Measurements from ENCODE around the gene RPAP3. TPM values are rescaled to one million over a fixed set of nuclear protein-coding genes. Genes with fewer than 3 reads are reported as not detected.

Gene RPAP3
- polyA plus RNA-seq, 4 donors, result 8.7 to 25.6 (median 14.4) TPM

DNA sequence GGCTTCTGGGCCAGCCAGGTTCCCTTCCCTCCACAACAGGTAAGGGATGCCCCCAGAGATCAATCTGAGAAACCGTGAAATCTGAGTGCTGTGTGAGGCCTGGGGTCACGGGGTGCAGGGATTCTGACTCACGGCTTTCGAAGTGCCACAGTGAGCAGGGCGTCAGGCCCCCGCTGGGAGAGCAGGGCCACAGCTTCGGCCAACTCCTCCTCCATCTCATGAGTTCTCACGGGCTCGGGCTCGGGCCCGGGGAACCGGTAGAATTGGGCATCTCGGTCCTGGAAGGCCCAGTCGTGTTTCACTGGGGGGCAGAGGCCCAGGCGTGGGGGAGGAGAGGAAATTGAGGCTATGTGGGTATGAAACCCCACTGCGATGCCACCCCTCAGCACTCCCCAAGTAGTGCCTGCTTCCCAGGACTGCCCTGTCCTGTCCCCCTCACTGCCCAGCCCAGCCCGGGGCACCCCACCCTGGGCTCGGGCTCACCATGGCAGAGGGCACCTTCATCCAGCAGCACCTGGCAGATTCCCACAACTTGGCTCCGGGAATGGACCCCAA lies 45.2 kb upstream of the RPAP3 start:
- peaks cover 0 to 18% (median 0%) of the 10 kb centered on the region in 3 donors for H3K36me3 ChIP-seq (ENCODE audit: control insufficient read depth in 3 of 3, insufficient read depth in 2 of 3, low read depth in 1 of 3, low read length in 3 of 3)
- H3K27me3 ChIP-seq (ENCODE audit: control insufficient read depth in 3 of 3, insufficient read depth in 3 of 3, low read length in 3 of 3), result no peaks in the 10 kb centered on the region
- H3K4me3 ChIP-seq (ENCODE audit: low read depth in 1 of 3, low read length in 3 of 3), result no peak overlapping the region
- 83 to 88% (median 84%) methylated on average over 18 to 19 of the region's 19 CpGs for WGBS, 3 donors
- DNase-seq, result no peak
- no peak for FAIRE-seq
- no peaks in the 10 kb centered on the region for H3K9me3 ChIP-seq (ENCODE audit: control insufficient read depth in 2 of 2, insufficient read depth in 1 of 2, low read depth in 1 of 2, low read length in 1 of 2)
- H3K27ac ChIP-seq (ENCODE audit: low read depth in 1 of 3, low read length in 2 of 3), result no peak overlapping the region
- peaks cover 0 to 8% (median 7%) of the 10 kb centered on the region in 3 donors for H3K4me1 ChIP-seq (ENCODE audit: control insufficient read depth in 3 of 3, insufficient read depth in 2 of 3, low read depth in 1 of 3, low read length in 2 of 3)

DNA sequence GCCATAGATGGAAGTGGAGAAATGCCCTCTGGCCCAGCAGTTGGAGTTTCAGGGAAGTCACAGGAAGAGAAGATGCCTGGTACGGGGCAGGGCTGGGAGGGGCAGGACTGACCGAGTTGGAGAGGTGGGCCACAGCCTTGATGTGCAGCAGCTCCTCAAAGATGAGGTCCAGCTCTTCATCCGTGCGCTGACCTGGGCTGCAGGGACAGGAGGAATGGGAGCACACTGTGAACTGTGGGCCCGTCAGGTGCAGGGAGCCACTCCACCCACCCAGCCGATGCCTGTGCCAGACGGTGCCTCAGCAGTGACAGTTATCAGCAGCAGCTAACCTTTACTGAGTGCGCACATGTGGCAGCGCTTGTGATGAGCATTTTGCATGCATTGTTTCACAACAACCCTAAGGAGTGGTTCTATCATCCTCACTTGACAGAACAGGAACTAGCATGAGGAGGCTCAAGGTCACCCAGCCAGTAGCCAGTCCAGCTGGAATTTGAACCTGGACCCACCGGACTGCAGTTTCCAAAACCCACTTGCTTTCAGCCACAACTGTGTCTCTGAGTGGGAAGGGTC lies 44.5 kb upstream of the RPAP3 start:
- Histone ChIP-seq H3K27ac (ENCODE audit: low read depth in 1 of 3, low read length in 2 of 3) (no peak overlapping the region), H3K4me3 (ENCODE audit: low read depth in 1 of 3, low read length in 3 of 3) (no peak overlapping the region), H3K36me3 (ENCODE audit: control insufficient read depth in 3 of 3, insufficient read depth in 2 of 3, low read depth in 1 of 3, low read length in 3 of 3) (peaks cover 0 to 18% (median 0%) of the 10 kb centered on the region in 3 donors), H3K4me1 (ENCODE audit: control insufficient read depth in 3 of 3, insufficient read depth in 2 of 3, low read depth in 1 of 3, low read length in 2 of 3) (peaks cover 0 to 8% (median 7%) of the 10 kb centered on the region in 3 donors), H3K27me3 (ENCODE audit: control insufficient read depth in 3 of 3, insufficient read depth in 3 of 3, low read length in 3 of 3) (no peaks in the 10 kb centered on the region), H3K9me3 (ENCODE audit: control insufficient read depth in 2 of 2, insufficient read depth in 1 of 2, low read depth in 1 of 2, low read length in 1 of 2) (no peaks in the 10 kb centered on the region)
- DNase-seq (no peak), FAIRE-seq (no peak)
- 39 to 76% (median 40%) methylated on average over 10 of the region's 10 CpGs for WGBS, 3 donors

DNA sequence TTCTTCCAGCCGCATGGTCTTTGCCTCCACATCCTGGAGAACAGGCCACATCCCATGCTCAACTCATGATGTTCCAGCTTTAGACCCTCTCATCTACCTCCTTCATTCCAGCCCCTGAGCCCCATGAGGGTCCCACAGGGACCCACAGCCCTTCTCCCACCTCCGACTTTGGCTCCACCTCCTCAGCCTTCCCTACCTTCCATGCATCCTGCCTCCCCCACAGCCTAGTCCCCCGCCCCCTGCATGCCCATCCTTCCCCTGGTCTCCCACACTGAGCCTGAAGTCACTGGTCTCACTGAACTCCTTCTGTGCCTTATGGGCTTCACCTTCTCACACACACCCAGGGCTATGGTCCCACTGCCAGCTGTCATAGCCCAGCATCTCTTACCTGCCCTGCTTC lies 43.1 kb upstream of the RPAP3 start:
- no peaks in the 10 kb centered on the region for H3K27me3 ChIP-seq (ENCODE audit: control insufficient read depth in 3 of 3, insufficient read depth in 3 of 3, low read length in 3 of 3)
- H3K9me3 ChIP-seq (ENCODE audit: control insufficient read depth in 2 of 2, insufficient read depth in 1 of 2, low read depth in 1 of 2, low read length in 1 of 2), result no peaks in the 10 kb centered on the region
- FAIRE-seq, result no peak
- no peak for DNase-seq
- 87 to 94% (median 93%) methylated on average over 3 of the region's 3 CpGs for WGBS, 3 donors
- peaks cover 0 to 7% (median 5%) of the 10 kb centered on the region in 3 donors for H3K4me1 ChIP-seq (ENCODE audit: control insufficient read depth in 3 of 3, insufficient read depth in 2 of 3, low read depth in 1 of 3, low read length in 2 of 3)
- H3K36me3 ChIP-seq (ENCODE audit: control insufficient read depth in 3 of 3, insufficient read depth in 2 of 3, low read depth in 1 of 3, low read length in 3 of 3), result peaks cover 0 to 15% (median 0%) of the 10 kb centered on the region in 3 donors
- H3K27ac ChIP-seq (ENCODE audit: low read depth in 1 of 3, low read length in 2 of 3), result no peak overlapping the region
- H3K4me3 ChIP-seq (ENCODE audit: low read depth in 1 of 3, low read length in 3 of 3), result no peak overlapping the region

DNA sequence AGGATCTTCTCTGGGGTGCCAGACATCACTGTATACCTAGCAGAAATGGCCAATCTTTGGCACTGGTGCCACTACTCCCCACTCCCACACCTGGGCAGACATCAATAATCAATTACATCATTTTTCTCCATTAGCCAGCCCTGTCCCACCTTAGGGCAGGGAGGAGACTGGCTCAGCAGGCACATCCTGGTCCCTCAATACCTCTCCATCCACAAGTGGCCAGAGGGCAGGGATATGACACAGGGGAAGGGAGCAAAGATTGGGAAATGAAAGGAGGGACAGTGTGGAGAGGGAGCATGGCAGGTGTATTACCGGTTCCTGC lies 42.6 kb upstream of the RPAP3 start:
- WGBS, 3 donors, result 86 to 100% (median 95%) methylated on average over 1 of the region's 1 CpG
- H3K27ac ChIP-seq (ENCODE audit: low read depth in 1 of 3, low read length in 2 of 3), result no peak overlapping the region
- H3K4me1 ChIP-seq (ENCODE audit: control insufficient read depth in 3 of 3, insufficient read depth in 2 of 3, low read depth in 1 of 3, low read length in 2 of 3), result peaks cover 0 to 7% (median 4%) of the 10 kb centered on the region in 3 donors
- DNase-seq (no peak), FAIRE-seq (no peak)
- no peaks in the 10 kb centered on the region for H3K9me3 ChIP-seq (ENCODE audit: control insufficient read depth in 2 of 2, insufficient read depth in 1 of 2, low read depth in 1 of 2, low read length in 1 of 2)
- H3K4me3 ChIP-seq (ENCODE audit: low read depth in 1 of 3, low read length in 3 of 3), result no peak overlapping the region
- H3K27me3 ChIP-seq (ENCODE audit: control insufficient read depth in 3 of 3, insufficient read depth in 3 of 3, low read length in 3 of 3), result no peaks in the 10 kb centered on the region
- peaks cover 0 to 15% (median 0%) of the 10 kb centered on the region in 3 donors for H3K36me3 ChIP-seq (ENCODE audit: control insufficient read depth in 3 of 3, insufficient read depth in 2 of 3, low read depth in 1 of 3, low read length in 3 of 3)

DNA sequence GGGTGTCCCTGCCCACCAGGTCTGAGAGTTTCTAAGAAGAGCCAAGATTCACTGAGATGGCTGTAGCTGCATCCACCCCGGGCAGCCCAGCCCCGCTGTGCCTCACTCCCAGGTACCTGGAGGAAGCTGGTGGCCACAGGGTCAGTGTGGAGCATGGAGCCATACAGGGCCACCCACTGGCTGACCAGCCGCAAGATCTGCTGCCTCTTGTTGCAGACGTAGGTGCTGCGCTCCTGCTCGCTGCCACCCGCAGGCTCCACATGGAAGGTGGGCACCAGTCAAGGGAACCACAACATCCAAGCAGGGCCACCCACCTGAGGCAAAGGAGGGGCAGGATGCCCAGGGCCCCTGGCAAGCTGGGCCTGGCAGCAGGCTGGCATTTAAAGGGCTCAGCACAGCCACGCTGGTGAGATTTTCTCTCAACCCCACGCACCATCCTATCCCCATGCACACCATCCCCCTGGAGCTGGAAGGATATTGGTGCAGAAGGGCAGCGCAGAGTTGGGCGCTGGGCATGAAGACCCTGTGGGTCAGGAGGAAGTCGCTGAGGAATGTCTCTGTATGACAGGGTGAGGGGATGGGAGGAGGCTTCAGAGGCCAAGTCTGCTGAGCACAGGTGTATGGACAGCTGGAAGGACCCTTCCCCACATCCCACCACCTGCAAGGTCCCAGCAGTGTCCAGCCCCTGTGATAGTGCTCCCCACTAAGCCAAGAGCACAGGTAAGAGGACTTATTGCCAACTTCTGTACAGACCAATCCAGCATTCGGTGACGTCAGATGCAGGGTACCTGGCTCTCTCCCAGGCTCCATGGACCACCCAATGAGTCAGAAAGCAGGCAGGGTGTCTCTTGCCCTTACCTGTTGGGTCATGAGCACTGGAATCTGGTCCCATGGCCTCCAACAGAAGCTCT lies 42.0 kb upstream of the RPAP3 start:
- peaks cover 0 to 15% (median 0%) of the 10 kb centered on the region in 3 donors for H3K36me3 ChIP-seq (ENCODE audit: control insufficient read depth in 3 of 3, insufficient read depth in 2 of 3, low read depth in 1 of 3, low read length in 3 of 3)
- FAIRE-seq (no peak), DNase-seq (no peak)
- no peaks in the 10 kb centered on the region for H3K9me3 ChIP-seq (ENCODE audit: control insufficient read depth in 2 of 2, insufficient read depth in 1 of 2, low read depth in 1 of 2, low read length in 1 of 2)
- 92 to 96% (median 94%) methylated on average over 14 of the region's 14 CpGs for WGBS, 3 donors
- no peak overlapping the region for H3K27ac ChIP-seq (ENCODE audit: low read depth in 1 of 3, low read length in 2 of 3)
- no peak overlapping the region for H3K4me3 ChIP-seq (ENCODE audit: low read depth in 1 of 3, low read length in 3 of 3)
- H3K4me1 ChIP-seq (ENCODE audit: control insufficient read depth in 3 of 3, insufficient read depth in 2 of 3, low read depth in 1 of 3, low read length in 2 of 3), result peaks cover 0 to 7% (median 0%) of the 10 kb centered on the region in 3 donors
- H3K27me3 ChIP-seq (ENCODE audit: control insufficient read depth in 3 of 3, insufficient read depth in 3 of 3, low read length in 3 of 3), result no peaks in the 10 kb centered on the region

DNA sequence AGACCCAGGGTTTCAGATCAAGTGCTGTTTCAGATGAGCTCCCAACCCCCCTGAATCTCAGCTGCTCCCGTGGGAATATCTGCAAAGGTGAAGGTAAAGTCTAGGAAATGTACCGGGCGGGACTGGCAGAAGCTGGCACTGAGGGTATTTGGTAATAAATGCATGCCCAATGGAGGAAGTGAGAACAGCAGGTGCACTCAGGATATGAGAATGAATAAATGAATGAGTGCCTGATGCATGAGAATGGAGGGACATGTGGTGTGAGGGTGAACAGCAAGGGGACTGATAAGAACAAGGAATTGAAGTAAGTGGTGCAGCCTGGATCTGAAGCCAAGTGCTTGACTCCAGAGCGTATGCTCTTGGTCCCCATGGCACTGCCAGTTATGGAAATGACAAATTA lies 41.3 kb upstream of the RPAP3 start:
- Histone ChIP-seq H3K4me1 (ENCODE audit: control insufficient read depth in 3 of 3, insufficient read depth in 2 of 3, low read depth in 1 of 3, low read length in 2 of 3) (peaks cover 0 to 7% (median 0%) of the 10 kb centered on the region in 3 donors), H3K4me3 (ENCODE audit: low read depth in 1 of 3, low read length in 3 of 3) (no peak overlapping the region), H3K9me3 (ENCODE audit: control insufficient read depth in 2 of 2, insufficient read depth in 1 of 2, low read depth in 1 of 2, low read length in 1 of 2) (no peaks in the 10 kb centered on the region), H3K27ac (ENCODE audit: low read depth in 1 of 3, low read length in 2 of 3) (no peak overlapping the region), H3K36me3 (ENCODE audit: control insufficient read depth in 3 of 3, insufficient read depth in 2 of 3, low read depth in 1 of 3, low read length in 3 of 3) (peaks cover 0 to 15% (median 0%) of the 10 kb centered on the region in 3 donors), H3K27me3 (ENCODE audit: control insufficient read depth in 3 of 3, insufficient read depth in 3 of 3, low read length in 3 of 3) (no peaks in the 10 kb centered on the region)
- 27 to 66% (median 50%) methylated on average over 4 of the region's 4 CpGs for WGBS, 3 donors
- no peak for FAIRE-seq
- DNase-seq, result no peak

DNA sequence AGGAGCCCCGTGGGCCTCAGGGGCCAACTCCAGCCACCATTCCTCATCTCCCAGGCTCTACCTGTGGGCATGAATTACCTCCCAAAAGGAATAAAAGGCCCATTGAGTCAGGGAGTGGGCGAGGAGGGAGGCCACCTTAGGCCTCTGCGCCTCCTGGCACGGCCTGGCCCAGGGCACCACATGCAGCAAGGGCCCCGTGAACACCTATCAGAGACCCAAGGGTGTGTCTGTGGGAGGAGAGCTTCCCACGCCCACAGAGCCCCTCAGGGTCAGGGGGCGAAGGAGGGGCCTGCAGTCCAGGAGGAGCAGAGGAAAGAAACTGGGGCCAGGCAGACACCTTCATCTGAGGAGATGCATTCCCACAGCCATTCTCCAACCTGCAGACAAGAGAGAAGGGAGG lies 40.7 kb upstream of the RPAP3 start:
- no peaks in the 10 kb centered on the region for H3K9me3 ChIP-seq (ENCODE audit: control insufficient read depth in 2 of 2, insufficient read depth in 1 of 2, low read depth in 1 of 2, low read length in 1 of 2)
- peaks cover 0 to 7% (median 0%) of the 10 kb centered on the region in 3 donors for H3K4me1 ChIP-seq (ENCODE audit: control insufficient read depth in 3 of 3, insufficient read depth in 2 of 3, low read depth in 1 of 3, low read length in 2 of 3)
- WGBS, 3 donors, result 55 to 76% (median 58%) methylated on average over 7 of the region's 7 CpGs
- no peak overlapping the region for H3K4me3 ChIP-seq (ENCODE audit: low read depth in 1 of 3, low read length in 3 of 3)
- H3K36me3 ChIP-seq (ENCODE audit: control insufficient read depth in 3 of 3, insufficient read depth in 2 of 3, low read depth in 1 of 3, low read length in 3 of 3), result peaks cover 0 to 15% (median 0%) of the 10 kb centered on the region in 3 donors
- FAIRE-seq (no peak), DNase-seq (no peak)
- no peaks in the 10 kb centered on the region for H3K27me3 ChIP-seq (ENCODE audit: control insufficient read depth in 3 of 3, insufficient read depth in 3 of 3, low read length in 3 of 3)
- no peak overlapping the region for H3K27ac ChIP-seq (ENCODE audit: low read depth in 1 of 3, low read length in 2 of 3)

DNA sequence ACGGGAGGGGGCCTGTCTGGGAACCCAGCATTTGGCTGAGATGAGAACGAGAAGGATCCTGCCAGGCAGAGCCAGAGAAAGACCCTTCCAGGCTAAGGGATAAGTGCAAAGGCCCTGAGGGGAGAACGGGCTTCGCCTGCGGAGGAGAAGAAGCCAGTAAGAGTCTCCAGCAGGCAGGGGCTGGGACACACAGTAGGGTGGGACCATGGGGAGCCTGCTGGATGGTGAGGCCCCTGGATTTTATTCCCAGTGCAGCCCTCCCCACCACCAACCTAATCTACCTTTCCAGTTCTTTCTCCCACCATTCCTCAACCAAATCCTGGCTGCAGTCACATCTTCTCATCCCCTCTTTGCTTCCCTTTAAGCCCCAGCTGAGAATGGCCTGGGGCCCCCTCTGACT lies 40.2 kb upstream of the RPAP3 start:
- H3K4me1 ChIP-seq (ENCODE audit: control insufficient read depth in 3 of 3, insufficient read depth in 2 of 3, low read depth in 1 of 3, low read length in 2 of 3), result peaks cover 0 to 7% (median 0%) of the 10 kb centered on the region in 3 donors
- H3K27me3 ChIP-seq (ENCODE audit: control insufficient read depth in 3 of 3, insufficient read depth in 3 of 3, low read length in 3 of 3), result no peaks in the 10 kb centered on the region
- FAIRE-seq (no peak), DNase-seq (no peak)
- H3K27ac ChIP-seq (ENCODE audit: low read depth in 1 of 3, low read length in 2 of 3), result no peak overlapping the region
- peaks cover 0 to 15% (median 0%) of the 10 kb centered on the region in 3 donors for H3K36me3 ChIP-seq (ENCODE audit: control insufficient read depth in 3 of 3, insufficient read depth in 2 of 3, low read depth in 1 of 3, low read length in 3 of 3)
- WGBS, 3 donors, result 87 to 90% (median 89%) methylated on average over 5 of the region's 5 CpGs
- H3K4me3 ChIP-seq (ENCODE audit: low read depth in 1 of 3, low read length in 3 of 3), result no peak overlapping the region
- H3K9me3 ChIP-seq (ENCODE audit: control insufficient read depth in 2 of 2, insufficient read depth in 1 of 2, low read depth in 1 of 2, low read length in 1 of 2), result no peaks in the 10 kb centered on the region
